Airway epithelial cell (primary cell): ENCODE measurements around the gene BRSK1. TPM values are rescaled to one million over a fixed set of nuclear protein-coding genes. Genes with fewer than 3 reads are reported as not detected.

ENCODE experiments used
- total RNA-seq: library from RNA; depleted of rRNA; stranded (reverse); fragments of >200 nt; gene quantifications from 2 replicates; pipeline ENCODE4 v1.2.3, GENCODE V29; 2015

BRSK1 gene
- 1.6 and 5.0 TPM in 2 replicates for total RNA-seq

DNA sequence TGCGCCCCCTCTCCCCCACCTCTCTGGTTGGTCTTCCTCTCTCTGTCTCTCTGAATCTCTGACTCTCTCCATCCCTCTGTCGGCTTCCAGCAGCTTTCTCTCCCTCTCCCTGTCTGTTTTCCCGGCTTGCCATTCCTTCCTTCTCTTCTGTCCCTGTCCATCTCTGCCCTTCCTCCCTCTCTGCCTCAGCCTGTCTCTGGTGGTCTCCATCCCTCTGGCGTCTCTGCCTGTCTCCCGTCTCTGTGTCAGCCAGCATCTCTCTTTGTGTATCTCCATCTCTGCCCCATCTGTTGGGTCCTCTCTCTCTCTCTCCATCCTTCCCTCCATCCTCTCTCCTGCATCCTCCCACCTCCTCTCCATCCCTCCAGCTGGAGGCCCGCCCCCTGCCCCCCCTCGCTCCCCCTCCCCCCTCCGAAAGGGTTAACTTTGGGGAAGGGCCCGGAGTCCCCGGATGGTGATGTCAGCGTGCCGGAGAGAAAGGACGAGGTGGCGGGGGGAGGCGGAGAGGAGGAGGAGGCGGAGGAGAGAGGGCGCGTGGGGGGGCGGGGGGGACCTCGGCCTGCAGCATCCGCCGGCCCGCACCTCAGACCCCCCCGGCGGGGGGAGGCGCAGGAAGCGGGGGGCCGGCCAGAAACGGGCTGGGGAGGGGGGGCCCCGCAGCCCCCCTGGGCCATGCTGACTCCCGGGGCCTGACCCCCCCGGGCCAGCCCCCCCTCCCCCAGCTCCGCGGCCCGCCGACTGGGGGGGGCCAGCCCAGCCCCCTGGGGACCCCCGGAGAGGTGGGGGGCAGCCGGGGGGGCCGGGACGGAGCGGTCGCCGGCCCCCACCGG lies at the start of gene BRSK1:
Gene BRSK1, plus strand, starts transcription at position 450 of the 830 bp plus-strand sequence. CDS start 446 bp downstream, outside the sequence.

DNA sequence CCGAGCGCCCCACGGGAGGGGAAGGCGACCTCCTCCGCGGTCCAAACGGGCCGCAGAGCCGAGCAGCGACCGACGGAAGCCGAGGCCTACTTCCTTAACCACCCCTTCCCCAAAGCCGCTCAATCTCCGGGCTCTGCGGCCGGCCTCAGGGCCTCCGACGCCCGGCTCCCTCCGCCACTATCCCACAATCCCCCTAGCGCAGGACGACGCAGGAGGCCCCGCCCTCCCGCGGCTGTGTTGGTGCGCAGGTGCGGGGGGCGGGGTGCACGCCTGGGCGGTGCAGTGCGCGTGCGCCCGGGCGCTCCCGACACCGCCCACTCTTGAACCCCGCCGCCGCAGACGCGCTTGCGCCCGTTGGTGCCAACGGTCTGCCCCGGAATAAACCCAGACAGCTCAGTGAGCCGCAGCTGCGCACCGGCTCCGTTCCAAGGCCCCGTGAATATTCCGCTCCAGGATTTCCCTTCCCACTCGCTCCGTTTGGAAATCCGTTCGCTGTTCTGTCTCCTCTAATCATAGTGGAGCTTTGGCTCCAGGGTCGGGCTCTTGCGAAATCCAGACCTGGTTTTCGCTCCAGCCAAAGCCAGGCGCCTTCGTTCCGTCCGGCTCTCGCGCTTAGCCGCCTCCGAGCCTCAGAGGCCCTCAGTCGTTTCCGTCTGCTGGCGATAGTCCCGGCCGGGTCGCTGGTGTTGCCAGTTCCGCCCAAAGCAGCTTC lies 24.8 kb upstream of the BRSK1 start, which contains the start of gene PPP6R1:
Gene PPP6R1, minus strand, starts transcription at position 190 of the 712 bp plus-strand sequence. CDS start 11,914 bp downstream, outside the sequence.

DNA sequence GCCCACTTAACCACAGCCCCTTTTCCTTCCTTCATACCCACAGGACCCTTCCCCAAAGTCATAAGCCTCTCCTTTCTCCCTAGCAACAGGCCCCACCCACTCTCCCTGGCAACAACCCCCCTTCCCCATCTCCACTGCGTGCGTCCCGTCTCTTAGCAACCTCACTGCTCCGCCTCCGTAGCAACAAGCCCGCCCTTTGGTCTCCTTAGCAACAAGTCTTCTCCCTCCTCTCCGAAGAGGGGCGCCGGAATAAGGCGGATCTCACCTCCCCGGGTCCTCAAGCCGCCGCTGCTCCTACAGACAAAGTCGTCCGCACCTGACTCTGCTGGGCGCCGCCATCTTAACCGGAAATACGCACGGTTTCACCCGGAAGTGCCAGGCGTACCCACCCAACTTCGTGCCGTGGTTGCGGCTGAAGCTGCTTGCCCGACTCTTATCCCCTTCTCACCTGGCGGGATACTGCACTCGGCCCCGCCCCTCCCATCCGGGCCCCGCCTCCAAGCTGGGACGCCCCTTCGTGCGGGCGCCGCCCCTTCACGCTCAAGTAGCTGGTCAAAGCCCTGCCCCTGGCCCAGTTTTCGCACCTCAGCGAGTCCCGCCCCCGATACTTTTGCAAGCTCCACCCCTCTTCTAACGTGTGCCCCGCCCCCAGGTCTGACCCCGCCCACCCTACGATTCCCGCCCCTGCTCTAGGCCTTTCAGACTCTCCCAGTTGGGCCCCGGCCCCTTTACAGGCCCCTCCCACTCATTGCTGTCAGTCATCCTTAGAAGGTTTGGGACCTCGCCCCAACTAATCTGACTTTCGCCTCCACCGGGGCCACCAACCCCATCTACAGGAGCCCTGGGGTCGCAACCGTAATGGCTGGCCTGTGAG lies 3.8 kb upstream of the BRSK1 start, which contains the start of gene HSPBP1:
Gene HSPBP1, minus strand, starts transcription at position 341 of the 874 bp plus-strand sequence. CDS start 502 bp downstream, outside the sequence.

DNA sequence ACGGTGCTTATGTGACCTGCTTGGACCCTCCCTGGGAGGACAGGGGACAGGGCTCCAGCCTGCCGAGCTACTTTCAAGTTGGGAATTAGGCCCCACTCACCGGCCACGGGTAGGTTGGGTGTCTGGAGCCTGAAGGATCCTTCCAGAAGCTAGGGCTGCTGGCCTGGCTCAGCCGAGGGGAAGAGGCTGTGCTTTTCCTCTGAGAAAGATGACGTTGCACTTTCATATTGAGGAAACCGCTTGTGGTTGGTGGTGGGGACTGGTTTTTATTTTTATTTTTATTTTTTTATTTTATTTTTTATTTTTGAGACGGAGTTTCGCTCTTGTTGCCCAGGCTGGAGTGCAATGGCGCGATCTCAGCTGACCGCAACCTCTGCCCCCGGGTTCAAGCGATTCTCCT lies 41.4 kb downstream of the BRSK1 start, which contains the start of gene TMEM150B:
Gene TMEM150B, minus strand, starts transcription at position 170 of the 400 bp plus-strand sequence. CDS start 4,305 bp downstream, outside the sequence.

DNA sequence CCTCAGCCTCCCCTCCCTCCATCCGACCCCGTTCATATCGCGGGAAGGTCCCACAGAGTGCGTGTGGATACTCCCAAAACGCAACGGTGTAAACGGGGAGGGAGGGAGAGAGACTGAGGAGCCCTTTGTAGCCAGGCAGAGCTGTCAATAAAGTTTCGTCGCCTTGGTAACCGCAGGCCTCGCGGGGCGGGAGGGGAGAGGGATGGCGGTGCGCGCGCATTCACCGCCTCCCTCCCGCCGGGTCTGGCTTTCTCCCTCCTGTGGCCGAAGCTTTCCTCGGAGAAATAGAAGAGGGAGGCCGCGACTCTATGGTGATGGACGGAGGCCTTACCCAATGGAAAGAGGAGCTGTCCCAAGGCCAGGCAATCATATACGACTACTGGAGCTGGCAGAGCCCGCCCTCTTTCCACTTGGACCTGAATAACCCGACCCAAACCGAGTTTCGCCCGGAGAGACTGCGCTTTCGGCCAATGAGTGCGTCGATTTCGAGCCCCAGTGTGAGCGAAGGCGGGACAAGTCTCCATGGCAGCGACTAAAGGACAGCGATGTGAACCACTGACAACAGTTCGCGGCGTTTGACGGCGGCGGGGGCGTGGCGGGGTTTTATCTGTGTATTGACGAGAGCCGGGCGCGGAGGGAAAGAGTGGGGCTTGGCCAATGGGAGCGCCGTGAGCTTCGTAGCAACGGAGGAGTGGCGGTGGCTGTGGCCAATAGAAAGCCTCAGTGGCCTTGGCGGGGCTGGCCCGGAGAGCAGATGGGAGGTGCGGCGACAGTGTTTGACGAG lies 55.5 kb downstream of the BRSK1 start, which contains the start of gene KMT5C:
Gene KMT5C, plus strand, starts transcription at position 772 of the 784 bp plus-strand sequence. CDS start 2,061 bp downstream, outside the sequence.

DNA sequence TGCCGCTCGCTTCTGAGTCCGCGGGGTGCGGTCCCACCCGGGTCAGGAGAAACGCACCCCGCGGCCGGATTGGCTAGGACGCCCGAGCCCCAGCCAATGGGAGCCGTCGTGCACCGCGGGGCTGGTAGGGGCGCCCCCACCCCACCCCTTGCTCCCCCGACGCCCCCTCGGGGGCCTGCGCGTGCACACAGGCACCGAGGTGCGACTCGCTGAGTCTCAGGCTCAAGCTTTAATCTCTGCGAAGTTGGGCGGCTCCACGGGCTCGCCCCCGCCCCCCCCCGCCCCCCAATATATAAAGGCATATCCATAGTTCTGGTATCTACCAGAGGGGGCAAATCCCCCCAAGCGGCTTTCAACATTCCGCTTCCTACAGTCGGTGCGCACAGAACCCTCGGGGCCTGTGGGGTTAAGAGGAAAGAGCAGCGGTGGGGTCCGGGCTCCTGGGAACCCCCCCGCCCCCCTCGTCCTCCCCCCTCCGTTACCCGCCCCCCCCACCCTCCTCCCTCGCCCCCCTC lies 71.0 kb downstream of the BRSK1 start, which contains the start of gene COX6B2:
Gene COX6B2, minus strand, starts transcription at position 22 of the 515 bp plus-strand sequence. CDS start 198 bp downstream, outside the sequence.

Other genes with a start within 250 kb of the BRSK1 start
- gene GP6, start 245.7 kb upstream of the BRSK1 start, total RNA-seq = not detected in 2 replicates
- gene RDH13, start 220.8 kb upstream of the BRSK1 start, total RNA-seq = 20.5 and 26.4 TPM in 2 replicates
- 112 and 125 TPM in 2 replicates for gene EPS8L1, start 208.1 kb upstream of the BRSK1 start, total RNA-seq
- gene PPP1R12C, start 166.4 kb upstream of the BRSK1 start, total RNA-seq = 36.5 and 41.4 TPM in 2 replicates
- 12.3 and 18.7 TPM in 2 replicates for gene TNNT1, start 134.8 kb upstream of the BRSK1 start, total RNA-seq
- gene TNNI3, start 126.3 kb upstream of the BRSK1 start, total RNA-seq = not detected in 2 replicates
- 1.1 and 3.1 TPM in 2 replicates for gene DNAAF3, start 117.4 kb upstream of the BRSK1 start, total RNA-seq
- not detected in 2 replicates for gene SYT5, start 103.7 kb upstream of the BRSK1 start, total RNA-seq
- 0.21 TPM in 1 of 2 replicates, not detected in the other for gene PTPRH, start 74.5 kb upstream of the BRSK1 start, total RNA-seq
- 1.1 and 2.4 TPM in 2 replicates for gene TMEM86B, start 55.2 kb upstream of the BRSK1 start, total RNA-seq
- gene PPP6R1, start 25.0 kb upstream of the BRSK1 start, total RNA-seq = 38.7 and 50.4 TPM in 2 replicates
- 61.6 and 84.8 TPM in 2 replicates for gene HSPBP1, start 3.9 kb upstream of the BRSK1 start, total RNA-seq
- gene TMEM150B, start 41.3 kb downstream of the BRSK1 start, total RNA-seq = not detected in 2 replicates
- gene KMT5C, start 55.9 kb downstream of the BRSK1 start, total RNA-seq = 14.7 and 18.8 TPM in 2 replicates
- gene COX6B2, start 70.7 kb downstream of the BRSK1 start, total RNA-seq = 0.35 TPM in 1 of 2 replicates, not detected in the other
- gene GARIN5B, start 79.3 kb downstream of the BRSK1 start, total RNA-seq = not detected in 2 replicates
- 5.5 and 6.1 TPM in 2 replicates for gene IL11, start 86.5 kb downstream of the BRSK1 start, total RNA-seq
- gene TMEM190, start 92.8 kb downstream of the BRSK1 start, total RNA-seq = not detected in 2 replicates
- 11.8 and 33.3 TPM in 2 replicates for gene TMEM238, start 100.3 kb downstream of the BRSK1 start, total RNA-seq
- 279 and 544 TPM in 2 replicates for gene RPL28, start 101.9 kb downstream of the BRSK1 start, total RNA-seq
- gene UBE2S, start 123.8 kb downstream of the BRSK1 start, total RNA-seq = 144 and 190 TPM in 2 replicates
- gene SHISA7, start 159.3 kb downstream of the BRSK1 start, total RNA-seq = not detected in 2 replicates
- gene ISOC2, start 177.6 kb downstream of the BRSK1 start, total RNA-seq = 70.7 and 87.7 TPM in 2 replicates
- not detected in 2 replicates for gene C19orf85, start 180.8 kb downstream of the BRSK1 start, total RNA-seq
- gene ZNF628, start 192.6 kb downstream of the BRSK1 start, total RNA-seq = 3.7 and 10.4 TPM in 2 replicates
- gene NAT14, start 201.2 kb downstream of the BRSK1 start, total RNA-seq = 16.7 and 39.8 TPM in 2 replicates
- gene SSC5D, start 204.4 kb downstream of the BRSK1 start, total RNA-seq = 0.09 TPM in 1 of 2 replicates, not detected in the other